Right cardiac atrium (tissue), 5 donors: ENCODE data around the gene TNRC18. TPM values are rescaled to one million over a fixed set of nuclear protein-coding genes. Genes with fewer than 3 reads are reported as not detected.

Source experiments
- ATAC-seq, 2 donors: fragments of 200-7000 bp; cut with Tn5 transposase; one replicate each; pipeline versions ENCODE4 v1.8.0 to v1.9.1; 2020; ENCODE audit warnings: moderate library complexity in 2 of 2, mild to moderate bottlenecking in 1 of 2
- DNase-seq, 3 donors: peaks; one replicate each; pipeline ENCODE4 v3.0.0-alpha.2; 2020
- H3K27ac ChIP-seq: one replicate; pipeline ENCODE4 v1.5.1; 2013; ENCODE audit warnings: mild to moderate bottlenecking, low read length, control low read depth, moderate library complexity
- H3K27me3 ChIP-seq: one replicate; pipeline ENCODE4 v1.6.1; 2013; ENCODE audit not compliant: control insufficient read depth, insufficient read depth
- H3K4me1 ChIP-seq: one replicate; pipeline ENCODE4 v1.6.1; 2013; ENCODE audit warnings: low read length; ENCODE audit not compliant: control insufficient read depth, insufficient read depth
- H3K4me3 ChIP-seq: one replicate; pipeline ENCODE4 v1.5.1; 2013; ENCODE audit warnings: low read length, control low read depth
- H3K9me3 ChIP-seq: one replicate; pipeline ENCODE4 v1.6.1; 2013; ENCODE audit warnings: low read length; ENCODE audit not compliant: control insufficient read depth
- WGBS: extraction: QIAGEN DNeasy Blood & Tissue Kit; methylation state at CpG from one replicate; pipeline ENCODE4 v1.1.7; 2013; 5-methylcytosine and 5-hydroxymethylcytosine counted together
- intact Hi-C, 4 donors: fragments of 100-400 bp; cut with DNase I; formaldehyde crosslinking; loops; one replicate each; pipeline versions ENCODE4 v1.11.0 to v1.14.0; 2022 to 2023
- polyA plus RNA-seq: library from polyadenylated mRNA; stranded (reverse); fragments of 200-250 nt; gene quantifications from one replicate; pipeline ENCODE4 v1.2.3, GENCODE V29; 2013
- total RNA-seq, 4 donors: library from RNA; stranded (reverse); fragmentation: NEBNext Ultra II Directional; extraction: Animal tissue kit (Norgen Biotek cat#: 25700); gene quantifications; one replicate each; pipeline ENCODE4 v1.2.1, GENCODE V29; 2021
- donor health status: healthy with polysubstance abuse.
- donor health status: DM: no; HTN: yes; CAD: no.
- donor health status: DM: no; HTN: no; CAD: no.
- donor health status: DM: no; HTN: yes; CAD: no; lungs with severe emphysema.
- donor health status: DM: yes; HTN: yes; CAD: no.

Gene TNRC18
- total and polyA plus RNA-seq, 5 donors, result 33.1 to 46.6 (median 38.9) TPM

GRCh38 chr7:5425507-5426225 lies 2.0 kb upstream of the TNRC18 start:
- intact Hi-C loops, result no loop called here
- DNase-seq (peak; percentile 69 to 90 (median 89)), ATAC-seq (peak; percentile 28 to 45)
- Histone ChIP-seq H3K27me3 (no peaks in the 10 kb centered on the region), H3K4me1 (peaks cover 7% of the 10 kb centered on the region), H3K4me3 (peak overlapping the region; percentile 93), H3K9me3 (no peaks in the 10 kb centered on the region), H3K27ac (peak overlapping the region; percentile 91)
- WGBS, result under 1% methylated on average over 38 of the region's 38 CpGs

- Histone ChIP-seq H3K4me3 (peak overlapping the region; percentile 93), H3K4me1 (peaks cover 3% of the 10 kb centered on the region), H3K9me3 (no peaks in the 10 kb centered on the region), H3K27me3 (no peaks in the 10 kb centered on the region), H3K27ac (peak overlapping the region; percentile 91)
- intact Hi-C loops, result no loop called here
- ATAC-seq, result peak; percentile 3 to 9
- peak; percentile 75 to 92 (median 90) for DNase-seq
- under 1% methylated on average over 44 of the region's 44 CpGs for WGBS
Observed at GRCh38 chr7:5424749-5425506, 1.3 kb upstream of the TNRC18 start.

DNA sequence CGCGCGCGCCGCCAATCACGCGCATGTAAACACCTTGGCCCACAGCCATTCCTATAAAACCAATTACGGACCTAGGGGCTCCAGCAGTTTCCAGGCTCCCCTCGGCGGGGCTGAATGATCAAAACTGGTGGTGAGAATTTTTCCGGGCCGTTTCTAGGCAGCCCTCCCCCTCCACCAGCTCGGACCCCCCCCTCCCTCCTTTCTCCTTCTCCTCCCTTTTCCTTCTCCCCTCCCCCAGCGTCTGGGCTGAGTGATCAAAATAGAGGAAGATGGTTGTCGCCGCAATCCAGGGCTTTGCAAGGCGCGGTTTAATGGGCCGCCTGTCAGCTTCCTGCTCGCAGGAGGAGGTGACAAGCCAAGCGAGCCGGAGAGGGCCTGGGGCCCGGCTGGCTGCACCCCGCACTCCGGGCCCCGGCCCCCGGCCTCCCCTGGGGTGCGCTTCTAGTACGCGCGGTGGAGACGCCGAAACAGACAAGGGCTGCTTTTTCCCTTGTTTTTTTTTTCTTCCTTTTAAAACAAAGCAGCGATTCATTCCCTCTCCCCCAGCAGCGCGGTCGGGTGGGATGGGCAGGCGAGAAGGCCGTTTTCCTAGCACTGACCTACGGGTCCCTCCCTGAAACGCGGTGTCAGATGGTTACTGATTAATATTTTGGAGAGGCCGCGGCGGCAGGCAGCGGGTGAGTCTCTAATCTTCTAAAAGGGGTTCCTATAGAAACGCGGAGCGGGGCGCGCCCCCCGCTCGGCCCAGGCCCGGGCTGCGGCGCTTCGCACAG lies 528 bp upstream of the TNRC18 start:
- Histone ChIP-seq H3K27ac (peak overlapping the region; percentile 91), H3K9me3 (no peaks in the 10 kb centered on the region), H3K4me3 (peak overlapping the region; percentile 93), H3K4me1 (no peaks in the 10 kb centered on the region), H3K27me3 (no peaks in the 10 kb centered on the region)
- peak; percentile 34 to 37 for ATAC-seq
- DNase-seq, result peak; percentile 95 to 98 (median 97)
- under 1% methylated on average over 57 of the region's 57 CpGs for WGBS
- intact Hi-C loops, result no loop called here

- H3K4me1 ChIP-seq, result peaks cover 5% of the 10 kb centered on the region
- intact Hi-C loops, result no loop called here
- peak in 1 of 3 donors; percentile 67 for DNase-seq
- under 1% methylated on average over 56 of the region's 56 CpGs for WGBS
- H3K4me3 ChIP-seq, result peak overlapping the region; percentile 96
- no peak for ATAC-seq
- no peaks in the 10 kb centered on the region for H3K27me3 ChIP-seq
- peak overlapping the region; percentile 94 for H3K27ac ChIP-seq
- H3K9me3 ChIP-seq, result no peaks in the 10 kb centered on the region
Observed at GRCh38 chr7:5422396-5423305, 983 bp downstream of the TNRC18 start.

DNA sequence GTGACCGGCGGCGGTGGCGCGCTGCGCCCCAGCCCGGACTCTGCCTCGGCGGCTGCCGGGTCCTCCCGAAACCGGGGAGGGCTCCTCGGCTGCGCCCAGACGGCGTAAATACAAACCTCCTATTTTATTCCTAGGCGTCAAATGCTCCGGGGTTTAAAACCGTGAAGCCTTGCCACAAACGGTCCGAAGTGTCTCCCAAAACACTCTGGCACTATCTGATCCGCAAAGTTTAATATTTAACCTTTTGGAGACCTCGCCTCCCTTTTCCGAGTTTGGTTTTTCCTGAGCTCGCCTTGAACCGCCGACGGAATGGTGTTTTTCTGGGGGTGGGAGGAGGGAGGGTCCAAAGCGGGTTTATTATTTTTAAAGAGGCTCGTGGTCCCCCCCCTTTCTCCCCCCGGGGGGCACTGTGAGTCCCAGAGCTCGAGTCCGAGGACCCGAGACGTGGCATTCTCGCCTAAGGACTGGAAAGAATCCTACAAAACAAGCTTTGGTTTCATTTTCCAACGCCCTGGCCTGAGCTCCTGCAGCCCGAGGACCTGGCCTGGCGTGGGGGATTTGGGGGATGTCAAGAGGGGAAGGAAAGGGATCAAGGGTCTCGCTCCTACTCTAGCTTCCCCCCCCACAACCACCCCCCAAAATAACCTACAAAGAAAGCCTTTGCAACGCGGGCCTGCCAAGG lies 1.8 kb downstream of the TNRC18 start:
- peak; percentile 60 to 87 (median 78) for DNase-seq
- H3K27me3 ChIP-seq, result no peaks in the 10 kb centered on the region
- peak overlapping the region; percentile 94 for H3K27ac ChIP-seq
- peaks cover 5% of the 10 kb centered on the region for H3K4me1 ChIP-seq
- ATAC-seq, result no peak
- H3K9me3 ChIP-seq, result no peaks in the 10 kb centered on the region
- peak overlapping the region; percentile 96 for H3K4me3 ChIP-seq
- WGBS, result under 1% methylated on average over 42 of the region's 42 CpGs
- intact Hi-C loops, result no loop called here

- Histone ChIP-seq H3K27ac (peak overlapping the region; percentile 94), H3K4me1 (peaks cover 5% of the 10 kb centered on the region), H3K9me3 (no peaks in the 10 kb centered on the region), H3K27me3 (no peaks in the 10 kb centered on the region), H3K4me3 (peak overlapping the region; percentile 96)
- under 1% methylated on average over 93 of the region's 93 CpGs for WGBS
- intact Hi-C loops, result no loop called here
- ATAC-seq (no peak), DNase-seq (peak in 1 of 3 donors; percentile 77)
Observed at GRCh38 chr7:5420881-5421713, 2.5 kb downstream of the TNRC18 start.

DNA sequence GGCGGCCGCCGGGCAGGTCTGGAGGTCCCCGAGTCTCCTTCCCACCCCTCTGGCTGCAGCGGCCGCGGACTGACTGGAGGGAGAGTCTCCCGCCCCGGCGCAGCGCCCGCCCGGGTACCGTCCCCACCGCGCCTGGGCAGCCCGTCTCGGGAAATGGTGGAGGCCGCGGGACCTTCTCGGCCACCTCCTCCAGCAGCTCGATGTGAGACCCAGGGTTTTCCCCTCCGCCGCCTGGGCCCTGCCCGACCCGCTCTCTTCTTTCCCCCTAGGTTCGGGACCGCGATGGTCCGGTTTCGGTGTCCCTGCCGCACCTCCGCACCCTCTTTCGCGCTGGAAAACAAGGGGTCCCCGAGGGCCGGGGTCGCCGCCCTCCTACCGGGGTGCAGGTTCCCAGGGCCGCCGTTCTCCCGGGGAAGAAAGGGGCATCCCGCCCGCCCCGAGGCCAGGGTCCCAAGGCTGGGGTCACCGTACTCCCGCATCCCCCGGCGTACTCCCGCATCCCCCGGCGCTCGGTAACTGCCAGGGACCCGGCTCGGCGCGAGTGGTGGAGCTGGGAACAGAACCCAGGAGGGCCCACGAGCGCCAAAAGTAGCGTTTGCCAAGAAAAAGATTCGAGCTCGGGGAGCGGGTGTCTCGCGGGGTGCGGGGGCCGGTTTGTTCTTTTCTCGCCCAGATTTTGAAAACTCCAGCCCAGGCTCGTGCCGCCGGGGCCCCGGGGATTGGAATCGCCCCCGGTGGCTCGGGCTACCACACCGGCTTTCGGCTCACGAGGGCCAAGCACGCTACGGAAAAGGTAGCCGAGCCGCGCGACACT lies 3.4 kb downstream of the TNRC18 start:
- H3K9me3 ChIP-seq, result no peaks in the 10 kb centered on the region
- intact Hi-C loops, result no loop called here
- peak overlapping the region; percentile 96 for H3K4me3 ChIP-seq
- peak; percentile 2 for ATAC-seq
- H3K27ac ChIP-seq, result peak overlapping the region; percentile 94
- DNase-seq, result peak in 2 of 3 donors; percentile 77
- peaks cover 5% of the 10 kb centered on the region for H3K4me1 ChIP-seq
- under 1% methylated on average over 85 of the region's 85 CpGs for WGBS
- no peaks in the 10 kb centered on the region for H3K27me3 ChIP-seq

- peak overlapping the region; percentile 96 for H3K4me3 ChIP-seq
- under 1% methylated on average over 40 of the region's 40 CpGs for WGBS
- H3K4me1 ChIP-seq, result peaks cover 5% of the 10 kb centered on the region
- DNase-seq (peak; percentile 48 to 83 (median 78)), ATAC-seq (no peak)
- H3K27ac ChIP-seq, result peak overlapping the region; percentile 94
- no peaks in the 10 kb centered on the region for H3K9me3 ChIP-seq
- intact Hi-C loops, result no loop called here
- no peaks in the 10 kb centered on the region for H3K27me3 ChIP-seq
Observed at GRCh38 chr7:5419539-5420066, 4.0 kb downstream of the TNRC18 start.

DNA sequence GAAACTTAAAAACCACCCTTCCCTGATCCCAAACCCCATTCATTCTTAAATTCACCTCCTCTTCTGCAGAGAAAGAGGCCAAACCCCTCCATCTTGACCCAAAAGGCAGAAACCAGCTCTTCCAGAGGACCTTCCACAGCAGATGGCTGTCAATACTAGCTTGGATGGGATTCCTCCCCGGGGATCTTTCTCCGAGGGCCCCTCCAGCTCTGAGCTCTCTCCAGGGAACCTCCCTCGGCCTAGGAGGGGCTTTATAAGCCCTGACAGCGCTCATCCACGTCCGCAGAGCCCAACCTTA lies 5.4 kb downstream of the TNRC18 start:
- DNase-seq (no peak), ATAC-seq (peak; percentile 7 to 44)
- Histone ChIP-seq H3K4me3 (no peak overlapping the region), H3K9me3 (no peaks in the 10 kb centered on the region), H3K4me1 (peaks cover 5% of the 10 kb centered on the region), H3K27ac (peak overlapping the region; percentile 94), H3K27me3 (no peaks in the 10 kb centered on the region)
- intact Hi-C loops, result no loop called here
- 15% methylated on average over 6 of the region's 6 CpGs for WGBS
